NCI-H524 treated with DMSO at 0.1 percent for 48 hours (cell line): ENCODE results near the gene RNF146.
"Not testable (repeated sequence)": the region's sequence is repeated elsewhere in the genome, so short reads cannot be mapped to it uniquely, and the experiment has no call there.

ENCODE experiments used
- DNase-seq: peaks from one replicate; lab custom pipeline; 2025; lab: John Stamatoyannopoulos, UW

Gene RNF146, protein sequence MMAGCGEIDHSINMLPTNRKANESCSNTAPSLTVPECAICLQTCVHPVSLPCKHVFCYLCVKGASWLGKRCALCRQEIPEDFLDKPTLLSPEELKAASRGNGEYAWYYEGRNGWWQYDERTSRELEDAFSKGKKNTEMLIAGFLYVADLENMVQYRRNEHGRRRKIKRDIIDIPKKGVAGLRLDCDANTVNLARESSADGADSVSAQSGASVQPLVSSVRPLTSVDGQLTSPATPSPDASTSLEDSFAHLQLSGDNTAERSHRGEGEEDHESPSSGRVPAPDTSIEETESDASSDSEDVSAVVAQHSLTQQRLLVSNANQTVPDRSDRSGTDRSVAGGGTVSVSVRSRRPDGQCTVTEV

DNA sequence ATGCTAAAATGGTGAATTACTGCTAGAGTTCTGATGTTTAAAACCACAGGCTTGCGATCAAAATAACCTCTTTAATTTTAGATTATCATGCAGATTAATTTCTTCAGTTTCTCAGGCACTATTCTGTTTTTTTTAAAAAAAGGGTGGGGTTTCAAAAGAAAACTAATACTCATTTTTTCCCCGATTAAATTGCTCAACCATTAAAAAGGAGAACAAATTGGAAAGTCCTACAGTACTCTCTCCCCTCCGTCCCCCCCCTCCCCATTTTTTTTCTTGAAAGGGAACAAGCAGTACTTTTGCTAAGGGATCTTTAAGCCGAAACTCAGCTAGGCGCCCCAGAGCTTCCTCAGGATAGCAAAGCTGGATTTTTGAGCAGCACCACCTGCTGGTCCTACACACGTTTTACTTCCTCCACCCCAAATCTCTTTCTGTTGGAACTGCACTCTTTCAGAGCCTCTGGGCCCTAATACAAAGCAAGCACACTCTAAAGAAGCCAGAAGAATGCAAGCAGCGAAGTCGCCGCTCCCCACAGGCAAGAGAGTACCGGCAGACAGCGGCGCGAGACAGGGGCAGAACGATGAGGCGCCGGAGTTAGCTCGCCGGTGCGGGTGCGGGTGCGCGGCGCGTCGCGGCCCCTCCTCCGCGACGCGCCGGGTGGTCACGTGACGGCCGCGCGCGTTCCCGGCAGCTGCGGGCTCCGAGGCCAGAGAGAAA is at the start of gene RNF146:
TSS of gene RNF146 (plus strand) at position 687 of the 714 bp plus-strand sequence. CDS start 13,475 bp downstream, outside the sequence.
- DNase-seq, result peak; percentile 84

DNA sequence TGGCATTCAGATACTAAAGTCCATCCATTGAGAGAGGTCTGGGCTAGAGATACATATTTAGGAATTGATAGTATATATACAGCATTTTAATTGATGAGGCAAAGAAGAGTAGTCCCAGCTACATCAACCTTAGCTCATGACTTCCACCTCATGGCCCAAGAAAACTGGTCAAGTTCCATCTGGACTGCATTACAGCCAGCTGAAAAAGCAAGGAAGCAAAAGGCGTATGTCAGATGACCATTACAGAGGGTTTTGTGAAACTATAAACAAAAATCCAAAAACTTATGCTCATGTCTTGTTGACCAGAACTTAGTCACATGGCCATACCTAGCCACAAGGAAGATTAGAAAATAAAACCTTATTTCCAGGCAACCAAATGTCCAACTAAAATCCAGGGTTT is 46.8 kb upstream of the RNF146 start:
- DNase-seq, result no peak

DNA sequence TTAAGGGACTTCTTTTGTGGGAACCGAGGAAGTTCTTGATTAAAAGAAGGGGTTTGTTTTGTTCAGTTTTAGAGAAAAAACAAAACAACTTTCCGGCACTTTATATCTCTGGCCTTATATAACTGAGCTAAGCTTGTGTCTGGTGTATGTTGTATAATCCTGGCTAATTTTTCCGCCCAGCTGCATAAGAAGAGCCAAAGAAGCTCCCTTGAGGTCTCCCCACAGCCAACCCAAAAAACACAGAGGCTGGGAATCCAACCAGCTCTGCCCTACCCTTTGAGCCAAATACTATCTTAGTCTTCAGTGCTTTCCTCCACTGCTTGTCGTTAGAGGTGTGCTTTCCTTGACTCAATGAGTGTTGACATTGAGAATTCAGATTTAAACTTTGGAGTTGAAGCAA is 45.5 kb upstream of the RNF146 start:
- DNase-seq, result no peak

DNA sequence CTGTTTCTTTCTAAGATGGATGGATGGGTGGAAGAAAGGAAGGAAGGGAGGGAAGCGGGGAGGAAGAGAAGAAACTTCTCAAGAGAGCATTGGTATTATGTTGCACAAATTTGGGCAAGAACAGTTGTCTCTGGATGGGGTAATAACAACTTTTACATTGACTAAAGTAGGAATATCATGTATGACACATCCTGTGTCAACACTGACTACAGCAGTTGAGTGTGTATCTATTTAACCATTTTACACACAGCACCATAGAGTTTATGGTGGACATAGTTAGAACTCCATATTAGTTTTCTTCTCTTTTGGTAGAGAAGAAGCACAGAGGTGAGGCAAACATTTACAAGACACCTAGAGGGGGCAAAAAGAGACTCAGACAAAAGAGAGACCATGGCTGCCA is 44.2 kb upstream of the RNF146 start:
- no peak for DNase-seq

DNA sequence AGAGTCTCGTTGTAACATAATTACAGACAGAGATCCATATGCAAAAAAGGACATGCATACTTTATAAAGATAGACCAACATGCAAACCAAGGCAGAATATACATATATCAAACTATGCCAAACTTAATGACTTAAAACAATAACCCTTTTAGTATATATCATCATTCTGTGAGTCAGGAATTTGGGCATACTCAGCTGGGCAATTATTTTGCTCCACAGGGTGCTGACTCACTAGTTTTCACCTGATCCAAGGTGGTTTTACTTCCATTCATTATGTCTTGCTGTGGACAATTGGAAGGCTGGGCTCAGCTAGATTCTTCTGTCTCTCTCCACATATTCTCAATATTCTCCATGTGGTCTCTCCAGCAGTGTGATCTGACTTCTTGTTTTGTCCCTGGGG is 41.2 kb upstream of the RNF146 start:
- no peak for DNase-seq

DNA sequence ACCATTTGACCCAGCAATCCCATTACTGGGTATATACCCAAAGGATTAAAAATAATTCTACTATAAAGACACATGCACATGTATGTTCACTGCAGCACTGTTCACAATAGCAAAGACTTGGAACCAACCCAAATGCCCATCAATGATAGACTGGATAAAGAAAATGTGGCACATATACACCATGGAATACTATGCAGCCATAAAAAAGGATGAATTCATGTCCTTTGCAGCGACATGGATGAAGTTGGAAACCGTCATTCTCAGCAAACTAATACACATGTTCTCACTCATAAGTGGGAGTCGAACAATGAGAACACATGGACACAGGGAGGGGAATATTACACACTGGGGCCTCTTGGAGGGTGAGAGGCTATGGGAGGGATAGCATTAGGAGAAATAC is 32.8 kb upstream of the RNF146 start:
- DNase-seq, result not testable (repeated sequence)

DNA sequence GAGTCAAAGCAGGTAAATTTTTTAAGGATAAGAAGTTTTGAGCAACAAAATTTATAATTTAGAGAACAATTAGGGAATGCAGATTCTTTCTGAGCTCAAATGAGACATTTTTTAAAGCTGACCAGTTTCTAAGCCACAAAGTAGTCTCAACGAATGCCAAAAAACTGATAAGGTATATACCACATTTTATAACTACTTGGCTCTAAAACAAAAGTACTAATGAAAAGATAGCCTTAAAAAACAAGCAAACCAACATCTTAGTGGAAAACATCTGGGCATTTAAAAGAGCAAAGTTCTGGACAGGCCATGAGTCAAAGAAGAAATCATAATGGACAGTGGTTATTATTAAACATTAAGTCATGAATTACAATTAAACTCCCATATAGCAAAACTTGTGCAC is 23.2 kb upstream of the RNF146 start:
- no peak for DNase-seq

DNA sequence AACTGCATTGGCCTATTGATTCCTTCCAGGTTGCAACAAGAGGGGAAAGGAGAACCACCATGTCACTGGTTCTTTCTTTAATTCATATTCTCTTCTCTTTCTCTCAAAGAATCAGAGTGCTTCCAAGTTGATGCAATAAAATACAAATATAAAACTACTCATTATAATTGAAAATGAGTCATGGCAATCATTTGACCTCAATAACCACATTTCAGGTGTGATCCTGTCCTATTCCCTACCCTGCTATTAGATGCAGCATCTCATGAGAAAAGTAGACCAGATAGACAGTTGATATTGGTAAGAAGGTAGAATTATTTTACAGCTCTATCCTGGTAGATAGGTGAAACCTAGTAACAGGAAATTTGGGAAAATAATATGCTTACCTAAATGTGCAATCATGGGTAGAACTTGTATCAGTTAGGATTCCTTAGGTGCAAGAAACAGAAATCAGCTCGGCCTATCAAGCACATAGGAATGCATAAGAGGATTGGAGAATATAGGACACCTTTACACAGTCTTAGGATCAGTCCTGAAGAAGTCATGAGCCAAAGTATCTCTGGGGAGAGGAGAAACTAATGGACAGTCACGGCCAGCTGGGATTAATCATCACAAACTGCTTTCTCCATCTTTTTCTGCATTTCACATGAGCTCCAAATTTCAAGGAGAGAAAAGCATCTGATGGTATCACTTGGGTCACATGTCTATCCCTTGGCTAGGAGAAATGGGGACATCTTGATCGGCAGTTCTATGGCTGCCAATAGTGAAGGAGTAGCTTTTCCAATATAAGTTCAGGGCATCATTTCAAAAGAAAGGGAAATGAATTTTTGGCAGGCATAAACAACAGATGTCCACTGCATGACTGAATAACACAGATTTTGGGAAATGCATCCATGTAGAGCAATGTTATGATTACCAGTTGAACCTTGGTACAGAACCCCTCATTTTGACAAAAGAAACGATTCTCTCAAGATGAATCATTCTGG is 19.3 kb upstream of the RNF146 start:
- DNase-seq, result no peak

DNA sequence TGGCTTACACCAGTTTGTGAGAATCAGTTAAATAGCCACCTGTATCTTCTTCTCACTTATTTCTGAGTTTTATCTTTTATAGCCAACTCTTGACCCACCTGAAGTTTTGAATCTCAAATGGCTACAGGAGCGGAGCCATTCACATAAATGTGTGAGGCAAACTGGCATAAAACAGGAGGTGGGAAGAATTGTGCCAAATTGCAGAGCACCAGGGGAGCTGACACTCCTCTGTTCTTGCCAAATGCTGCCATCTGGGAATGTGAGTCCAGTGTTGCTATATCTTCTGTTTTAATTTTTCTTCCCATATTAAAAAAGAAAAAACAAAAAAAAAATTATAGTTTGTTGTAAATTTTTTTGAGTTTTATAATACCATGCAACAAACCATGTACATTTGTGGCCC is 17.0 kb upstream of the RNF146 start:
- DNase-seq, result no peak

DNA sequence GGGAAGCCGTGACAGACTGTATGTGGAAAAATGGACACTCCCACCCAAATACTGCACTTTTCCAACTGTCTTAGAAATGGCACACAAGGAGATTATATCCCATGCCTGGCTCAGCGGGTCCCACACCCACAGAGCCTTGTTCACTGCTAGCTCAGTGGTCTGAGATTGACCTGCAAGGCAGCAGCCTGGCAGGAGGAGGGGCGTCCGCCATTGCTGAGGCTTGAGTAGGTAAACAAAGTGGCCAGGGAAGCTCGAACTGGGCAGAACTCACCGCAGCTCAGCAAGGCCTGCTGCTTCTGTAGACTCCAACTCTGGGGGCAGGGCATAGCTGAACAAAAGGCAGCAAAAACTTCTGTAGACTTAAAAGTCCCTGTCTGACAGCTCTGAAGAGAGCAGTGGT is 11.4 kb upstream of the RNF146 start:
- no peak for DNase-seq

DNA sequence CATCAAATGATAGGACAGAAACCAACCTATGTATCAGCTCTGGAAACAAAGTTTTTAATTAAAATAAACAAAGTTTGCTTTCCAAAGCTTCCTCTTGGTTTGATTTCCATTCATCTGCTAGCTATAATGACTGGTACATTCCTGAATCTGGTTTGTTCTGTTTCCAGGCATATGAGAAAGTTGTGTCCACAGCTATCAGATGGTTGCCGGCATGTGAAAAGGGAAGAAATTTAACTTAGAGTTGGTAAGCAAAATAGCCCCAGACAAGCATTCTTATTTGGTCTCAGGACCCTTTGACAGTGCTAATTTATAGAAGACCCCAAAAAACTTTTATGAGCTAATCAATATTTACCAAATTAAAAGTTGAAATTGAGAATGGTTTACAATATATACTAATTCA is 3.8 kb upstream of the RNF146 start:
- DNase-seq, result no peak

DNA sequence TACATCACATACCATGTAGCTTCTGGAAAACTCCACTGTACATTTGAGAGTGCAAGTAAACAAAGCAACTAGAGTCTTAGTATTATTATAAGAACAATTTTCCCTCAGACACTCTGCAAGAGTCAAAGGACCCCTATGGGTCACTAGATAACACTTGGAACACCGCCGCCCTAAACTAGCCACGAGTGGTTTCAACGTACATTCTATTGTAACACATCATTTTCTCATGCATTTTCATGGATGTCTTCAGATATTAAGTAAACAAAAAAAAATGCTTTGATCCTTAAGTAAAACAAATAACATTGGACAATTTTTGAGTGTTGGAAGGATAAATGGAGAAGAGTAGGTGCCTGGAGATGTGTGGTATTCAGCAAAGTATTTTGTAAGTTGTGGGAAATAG is 3.2 kb upstream of the RNF146 start:
- DNase-seq, result no peak

DNA sequence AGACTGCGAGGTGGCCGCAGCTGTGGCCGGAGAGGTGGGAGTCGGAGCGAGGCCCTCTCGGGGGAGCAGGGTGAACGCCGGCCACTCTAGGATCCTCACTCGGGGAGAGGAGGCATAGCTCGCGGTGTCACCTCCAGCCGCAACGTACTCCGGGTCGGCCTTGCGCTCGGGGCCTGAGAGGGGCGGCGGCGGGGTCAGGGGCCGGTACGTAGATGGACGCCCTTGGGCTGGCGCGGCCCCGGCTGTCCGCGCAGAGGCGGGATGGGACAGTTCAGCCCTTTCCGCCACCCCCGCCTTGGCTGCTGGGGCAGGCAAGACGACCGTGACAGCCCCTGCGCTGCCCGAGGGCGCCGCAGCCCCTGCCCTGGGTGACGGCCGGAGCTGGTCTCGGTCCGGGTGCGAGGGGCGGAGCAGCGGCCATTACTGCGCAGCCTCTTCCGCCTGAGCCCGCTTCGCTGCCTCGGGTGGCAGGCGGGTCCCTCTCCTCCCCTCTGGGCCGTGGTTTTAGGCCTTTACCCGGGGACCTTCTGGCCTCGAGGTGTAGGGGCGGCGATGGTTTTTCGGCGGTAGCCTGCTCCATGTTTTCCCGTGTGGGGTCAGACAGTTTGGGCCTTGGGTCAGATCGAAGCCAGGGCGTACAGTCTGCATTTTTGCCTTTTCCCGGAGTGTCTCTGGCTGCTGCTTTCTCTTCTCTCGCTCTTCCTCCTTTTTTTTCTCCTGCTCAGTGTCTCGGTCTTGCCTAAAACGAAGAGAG is 405 bp downstream of the RNF146 start:
- no peak for DNase-seq

DNA sequence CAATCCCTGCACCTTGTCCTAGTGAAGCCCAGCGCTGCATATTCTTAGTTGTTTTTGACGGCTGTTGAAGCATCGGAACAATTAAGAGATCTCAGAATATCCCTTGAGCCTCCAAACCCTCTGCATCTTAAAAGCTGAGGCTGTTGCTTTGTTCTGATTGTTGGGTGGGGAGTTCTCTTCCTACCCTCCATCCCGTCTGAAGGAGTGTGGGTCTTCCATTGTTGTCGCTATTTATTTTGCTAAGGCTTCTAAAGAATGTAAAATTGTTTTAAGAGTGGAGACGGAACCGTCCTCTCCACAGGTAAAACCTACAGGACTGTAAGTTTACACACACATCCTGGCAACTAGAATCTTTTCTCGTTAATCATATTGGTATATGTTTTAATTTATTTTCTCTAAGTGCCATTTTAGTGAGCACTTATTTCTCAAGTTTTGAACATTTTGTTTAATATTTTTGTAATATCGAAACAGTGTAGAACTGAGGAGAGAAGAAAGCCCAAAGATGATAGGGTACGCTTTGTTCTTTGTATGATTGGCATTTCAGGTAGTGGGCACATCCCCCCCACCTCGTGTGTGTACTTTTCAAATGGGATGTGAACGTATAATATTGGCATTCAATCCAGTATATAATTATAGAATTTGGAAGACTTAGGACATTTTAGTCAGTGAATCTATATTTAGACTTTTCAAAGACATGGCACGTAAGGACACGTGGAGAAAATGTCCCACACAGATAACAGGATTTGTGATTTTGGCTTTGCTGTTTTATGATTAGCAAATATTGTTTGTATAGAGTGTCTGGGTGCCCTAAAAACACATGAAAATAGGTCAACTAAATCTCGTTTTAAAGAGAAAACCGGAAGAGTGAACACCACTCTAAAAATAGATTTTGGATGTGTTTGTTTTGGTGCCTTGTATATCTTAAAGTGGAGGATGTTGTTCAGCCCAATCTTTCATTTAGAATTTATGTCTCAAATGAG is 1.3 kb downstream of the RNF146 start:
- DNase-seq, result no peak

DNA sequence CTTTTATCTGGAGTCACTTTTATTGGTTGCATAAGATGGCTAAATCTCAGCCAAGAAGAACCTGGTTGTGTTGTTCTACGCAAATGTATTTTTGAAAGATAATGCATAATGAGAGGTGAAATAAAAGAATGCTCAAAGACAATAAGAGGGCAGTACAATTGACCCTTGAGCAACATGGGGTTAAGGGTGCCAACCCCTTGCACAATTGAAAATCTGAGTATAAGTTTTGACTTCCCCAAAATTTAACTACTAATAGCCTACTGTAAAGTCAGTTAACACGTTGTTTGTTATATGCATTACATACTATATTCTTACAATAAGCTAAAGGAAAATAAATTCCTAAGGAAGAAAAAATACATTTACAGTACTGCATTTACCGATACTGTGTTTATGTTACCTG is 5.9 kb downstream of the RNF146 start:
- DNase-seq, result no peak

DNA sequence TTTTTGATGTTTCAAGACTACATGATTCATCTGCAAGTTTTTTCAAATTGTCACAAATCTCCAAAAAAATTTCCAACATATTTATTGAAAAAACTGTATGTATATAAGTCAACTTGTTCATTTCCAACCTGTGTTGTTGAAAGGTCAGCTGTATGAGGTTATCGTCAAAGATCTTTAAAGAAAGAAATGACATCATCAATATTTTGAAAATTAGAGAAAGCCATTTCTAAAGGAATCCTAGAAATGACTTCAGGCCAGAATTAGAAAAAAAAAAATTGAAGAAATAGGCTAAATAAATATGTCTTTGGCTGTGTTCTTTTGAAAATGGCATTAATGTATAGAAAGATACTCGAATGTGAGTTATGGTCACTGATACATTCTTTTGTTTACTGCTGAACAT is 6.8 kb downstream of the RNF146 start:
- no peak for DNase-seq

DNA sequence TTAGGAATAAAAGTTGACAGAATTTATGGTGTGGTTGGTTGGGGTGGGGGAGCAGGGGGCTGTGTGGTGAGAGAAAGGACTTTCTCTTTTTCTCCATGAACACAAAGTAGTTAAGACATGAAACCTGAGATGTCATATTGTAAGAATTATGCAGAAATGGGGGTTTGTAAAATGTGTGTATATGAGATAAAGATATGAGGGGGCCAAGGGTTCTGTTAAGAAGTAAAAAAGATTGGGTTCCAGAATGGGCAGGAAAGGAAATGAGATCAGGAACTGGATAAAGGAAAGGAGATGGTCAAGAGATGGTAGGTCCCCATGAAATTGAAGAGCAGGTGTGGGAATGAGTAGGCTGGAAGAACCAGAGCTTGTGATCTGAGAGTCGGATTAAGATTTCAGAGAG is 9.7 kb downstream of the RNF146 start:
- no peak for DNase-seq

DNA sequence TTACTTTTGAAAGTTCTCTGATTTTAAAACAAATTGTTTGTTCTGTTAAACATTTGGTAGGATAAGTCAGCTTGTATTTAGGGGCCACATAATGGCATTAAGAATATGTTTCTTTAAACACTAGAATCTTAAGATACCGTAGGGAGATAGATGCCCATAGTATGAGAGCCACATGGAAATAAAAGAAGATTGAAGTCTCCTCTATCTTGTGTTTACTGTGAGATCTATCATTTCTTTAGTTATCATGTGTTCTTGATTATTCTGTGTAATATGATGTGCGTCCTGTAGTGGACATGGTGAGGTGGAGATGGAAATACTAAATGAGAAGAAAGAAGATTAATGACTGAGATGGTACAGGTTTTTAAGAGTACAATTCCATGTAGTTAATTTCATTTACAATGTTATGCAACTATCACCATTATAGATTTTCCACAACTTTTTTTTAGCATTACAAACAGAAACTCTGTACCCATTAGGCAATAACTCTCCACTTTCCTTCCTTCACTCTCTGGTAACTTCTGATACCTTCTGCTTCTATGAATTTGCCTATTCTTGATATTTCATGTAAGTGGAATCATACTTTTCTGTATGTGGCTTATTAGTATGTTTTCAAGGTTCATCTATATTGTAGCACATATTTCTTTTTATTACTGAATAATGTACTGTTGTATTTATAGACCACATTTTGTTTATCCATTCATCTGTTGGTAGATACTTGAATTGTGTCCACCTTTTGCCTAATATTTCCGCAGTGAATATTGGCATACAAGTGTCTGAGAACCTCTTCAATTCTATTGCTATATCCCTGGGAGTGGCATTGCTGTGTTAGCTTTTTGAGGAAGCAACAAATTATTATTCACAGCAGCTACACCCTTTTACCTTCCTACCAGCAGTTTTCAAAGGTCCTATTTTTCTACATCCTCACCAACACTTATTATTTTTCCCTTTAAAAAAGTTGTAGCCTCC is 11.5 kb downstream of the RNF146 start:
- no peak for DNase-seq

DNA sequence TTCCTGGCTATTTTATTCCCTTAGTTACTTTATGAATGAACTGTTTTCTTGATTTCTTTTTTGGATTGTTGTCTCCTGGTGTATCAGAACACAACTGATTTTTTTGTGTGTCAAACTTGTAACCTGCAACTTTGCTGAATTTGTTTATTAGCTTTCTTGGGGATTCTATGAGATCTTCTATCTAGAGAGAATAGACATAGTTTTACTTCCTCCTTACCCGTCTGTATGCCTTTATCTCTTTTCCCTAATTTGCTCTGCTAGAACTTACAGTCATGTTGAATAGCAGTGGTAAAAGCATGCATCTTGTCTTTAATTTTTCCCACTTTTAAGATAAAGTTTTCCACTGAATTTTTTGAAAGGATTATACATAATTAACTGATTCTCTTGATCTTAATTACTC is 13.2 kb downstream of the RNF146 start:
- DNase-seq, result no peak
